ENCODE measurements around the gene AS3MT.
"Not testable (repeated sequence)": the region's sequence is repeated elsewhere in the genome, so short reads cannot be mapped to it uniquely, and the experiment has no call there.

AS3MT gene

GRCh38 chr10:102927311-102928010 lies 58.2 kb downstream of the AS3MT start:
- CTCF ChIA-PET = interaction anchor here (1.0 to 1.2 kb wide), 2 partner anchors 10 to 317 kb away, joined by 3 to 7 read pairs; partner anchors contain the start of gene CNNM2
- POLR2A ChIA-PET = interaction anchor here (0.7 kb wide), 1 partner anchor 149 kb away, joined by 7 read pairs; no protein-coding TSS in a partner anchor

DNA sequence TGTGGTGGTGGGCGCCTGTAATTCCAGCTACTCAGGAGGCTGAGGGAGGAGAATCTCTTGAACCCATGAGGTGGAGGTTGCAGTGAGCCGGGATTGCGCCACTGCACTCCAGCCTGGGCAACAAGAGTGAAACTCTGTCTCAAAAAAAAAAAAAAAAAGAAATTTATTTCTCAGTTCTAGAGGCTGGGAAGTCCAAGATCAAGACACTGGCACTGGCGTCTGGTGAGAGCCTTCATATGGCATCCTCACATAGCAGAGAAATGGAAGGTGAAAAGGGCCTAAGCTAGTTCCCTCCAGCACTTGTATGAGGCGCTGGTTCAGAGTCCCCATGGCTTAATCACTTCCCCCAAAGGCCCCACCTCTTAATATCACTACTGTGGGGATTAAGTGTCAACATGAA lies 59.2 kb downstream of the AS3MT start:
- CTCF ChIA-PET = interaction anchor here (1.3 to 1.6 kb wide), 3 partner anchors 12 to 316 kb away, joined by 3 to 5 read pairs (median 3); no protein-coding TSS in a partner anchor
- POLR2A ChIA-PET; DNase-seq (ENCODE audit: extremely low spot score): not testable (repeated sequence)

More at GRCh38 chr10:102927311-102928010, 58.2 kb downstream of the AS3MT start:
- TF ChIP-seq, protein P1, sequence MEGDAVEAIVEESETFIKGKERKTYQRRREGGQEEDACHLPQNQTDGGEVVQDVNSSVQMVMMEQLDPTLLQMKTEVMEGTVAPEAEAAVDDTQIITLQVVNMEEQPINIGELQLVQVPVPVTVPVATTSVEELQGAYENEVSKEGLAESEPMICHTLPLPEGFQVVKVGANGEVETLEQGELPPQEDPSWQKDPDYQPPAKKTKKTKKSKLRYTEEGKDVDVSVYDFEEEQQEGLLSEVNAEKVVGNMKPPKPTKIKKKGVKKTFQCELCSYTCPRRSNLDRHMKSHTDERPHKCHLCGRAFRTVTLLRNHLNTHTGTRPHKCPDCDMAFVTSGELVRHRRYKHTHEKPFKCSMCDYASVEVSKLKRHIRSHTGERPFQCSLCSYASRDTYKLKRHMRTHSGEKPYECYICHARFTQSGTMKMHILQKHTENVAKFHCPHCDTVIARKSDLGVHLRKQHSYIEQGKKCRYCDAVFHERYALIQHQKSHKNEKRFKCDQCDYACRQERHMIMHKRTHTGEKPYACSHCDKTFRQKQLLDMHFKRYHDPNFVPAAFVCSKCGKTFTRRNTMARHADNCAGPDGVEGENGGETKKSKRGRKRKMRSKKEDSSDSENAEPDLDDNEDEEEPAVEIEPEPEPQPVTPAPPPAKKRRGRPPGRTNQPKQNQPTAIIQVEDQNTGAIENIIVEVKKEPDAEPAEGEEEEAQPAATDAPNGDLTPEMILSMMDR (IDR thresholded peaks at IDR 0.05; ENCODE audit: control extremely low read depth, extremely low read depth, low read depth, missing control alignments) = no peak
- no peak for DNase-seq (ENCODE audit: extremely low spot score)

DNA sequence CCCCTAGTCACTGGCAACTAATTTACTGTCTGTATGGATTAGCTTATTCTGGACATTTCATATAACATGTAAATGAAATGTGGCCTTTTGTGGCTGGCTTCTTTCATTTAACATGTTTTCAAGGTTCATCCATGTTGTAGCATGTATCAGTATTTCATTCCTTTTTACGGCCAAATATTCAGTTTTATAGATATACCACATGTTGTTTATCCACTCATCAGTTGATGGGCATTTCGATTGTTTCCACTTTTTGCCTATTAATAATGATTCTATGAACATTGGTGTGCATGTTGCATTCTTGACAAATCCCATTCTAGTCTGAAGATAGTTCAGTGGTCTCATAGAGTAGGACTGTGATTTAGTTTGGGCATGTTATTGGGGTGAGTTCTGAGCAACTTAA lies 61.5 kb downstream of the AS3MT start:
- ChIA-PET POLR2A (no interaction called here), CTCF (no interaction called here)
- no peak for DNase-seq (ENCODE audit: extremely low spot score)
- TF ChIP-seq, protein P1 (IDR thresholded peaks at IDR 0.05; ENCODE audit: control extremely low read depth, extremely low read depth, low read depth, missing control alignments) = no peak

GRCh38 chr10:102931643-102932042 lies 62.4 kb downstream of the AS3MT start:
- ChIA-PET CTCF (interaction anchor here (1.0 kb wide), 1 partner anchor 22 kb away, joined by 3 read pairs; no protein-coding TSS in a partner anchor), POLR2A (no interaction called here)
- no peak for DNase-seq (ENCODE audit: extremely low spot score)
- TF ChIP-seq, protein P1 (IDR thresholded peaks at IDR 0.05; ENCODE audit: control extremely low read depth, extremely low read depth, low read depth, missing control alignments) = no peak

DNA sequence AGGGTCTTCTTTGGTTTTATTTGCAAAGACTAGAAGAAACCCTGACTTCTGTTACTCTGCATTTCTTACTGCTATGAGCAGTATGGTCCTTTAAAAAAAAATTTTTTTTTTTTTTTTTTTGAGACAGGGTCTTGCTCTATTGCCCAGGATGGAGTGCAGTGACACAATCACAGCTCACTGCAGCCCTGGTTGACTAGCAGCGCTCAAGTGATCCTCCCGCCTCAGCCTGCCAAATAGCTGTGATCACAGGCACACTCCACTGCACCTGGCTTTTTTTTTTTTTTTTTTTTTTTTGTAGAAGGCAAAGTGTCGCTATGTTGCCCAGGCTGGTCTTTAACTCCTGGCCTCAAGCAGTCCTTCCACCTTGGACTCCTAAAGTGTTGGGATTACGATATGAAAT lies 66.2 kb downstream of the AS3MT start:
- CTCF ChIA-PET = interaction anchor here (1.0 to 1.3 kb wide), 2 partner anchors 11 to 34 kb away, joined by 4 read pairs; no protein-coding TSS in a partner anchor
- POLR2A ChIA-PET = no interaction called here
- TF ChIP-seq, protein P1 (IDR thresholded peaks at IDR 0.05; ENCODE audit: control extremely low read depth, extremely low read depth, low read depth, missing control alignments) = no peak
- DNase-seq (ENCODE audit: extremely low spot score) = no peak

- DNase-seq (ENCODE audit: extremely low spot score) = no peak
- ChIA-PET POLR2A (no interaction called here), CTCF (interaction anchor here (1.5 kb wide), 1 partner anchor 10 kb away, joined by 4 read pairs; no protein-coding TSS in a partner anchor)
- TF ChIP-seq, protein P1 (IDR thresholded peaks at IDR 0.05; ENCODE audit: control extremely low read depth, extremely low read depth, low read depth, missing control alignments) = no peak
These were observed 66.8 kb downstream of the AS3MT start for GRCh38 chr10:102935939-102936605.

- ChIA-PET CTCF (no interaction called here), POLR2A (no interaction called here)
- no peak for DNase-seq (ENCODE audit: extremely low spot score)
- TF ChIP-seq, protein P1 (IDR thresholded peaks at IDR 0.05; ENCODE audit: control extremely low read depth, extremely low read depth, low read depth, missing control alignments) = no peak
These were observed 72.1 kb downstream of the AS3MT start for GRCh38 chr10:102941401-102941800.
